ENCODE results near the gene BBS9.

Gene BBS9

DNA sequence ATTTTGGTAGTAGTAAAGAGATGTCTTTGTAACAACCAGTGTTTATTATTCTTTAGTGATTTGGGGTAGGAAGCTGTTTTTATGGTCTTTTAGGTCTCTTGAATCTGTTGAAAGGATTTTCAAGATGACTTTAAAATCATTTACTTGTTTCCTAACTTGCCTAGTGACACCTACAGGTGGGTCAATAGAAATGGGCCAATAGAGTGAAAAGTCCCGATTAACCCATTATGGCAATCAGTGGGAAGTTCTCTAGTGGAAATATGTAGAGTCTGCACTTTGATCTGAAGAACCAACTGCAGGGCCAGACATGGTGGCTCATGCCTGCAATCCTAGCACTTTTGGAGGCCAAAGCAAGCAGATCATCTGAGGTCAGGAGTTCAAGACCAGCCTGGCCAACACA is 401.3 kb downstream of the BBS9 start:
- H3K27ac ChIP-seq, result no peak overlapping the region
- H3K9me3 ChIP-seq (ENCODE audit: severe bottlenecking), result no peaks in the 10 kb centered on the region
- DNase-seq, result no peak
- TF ChIP-seq, protein P1, sequence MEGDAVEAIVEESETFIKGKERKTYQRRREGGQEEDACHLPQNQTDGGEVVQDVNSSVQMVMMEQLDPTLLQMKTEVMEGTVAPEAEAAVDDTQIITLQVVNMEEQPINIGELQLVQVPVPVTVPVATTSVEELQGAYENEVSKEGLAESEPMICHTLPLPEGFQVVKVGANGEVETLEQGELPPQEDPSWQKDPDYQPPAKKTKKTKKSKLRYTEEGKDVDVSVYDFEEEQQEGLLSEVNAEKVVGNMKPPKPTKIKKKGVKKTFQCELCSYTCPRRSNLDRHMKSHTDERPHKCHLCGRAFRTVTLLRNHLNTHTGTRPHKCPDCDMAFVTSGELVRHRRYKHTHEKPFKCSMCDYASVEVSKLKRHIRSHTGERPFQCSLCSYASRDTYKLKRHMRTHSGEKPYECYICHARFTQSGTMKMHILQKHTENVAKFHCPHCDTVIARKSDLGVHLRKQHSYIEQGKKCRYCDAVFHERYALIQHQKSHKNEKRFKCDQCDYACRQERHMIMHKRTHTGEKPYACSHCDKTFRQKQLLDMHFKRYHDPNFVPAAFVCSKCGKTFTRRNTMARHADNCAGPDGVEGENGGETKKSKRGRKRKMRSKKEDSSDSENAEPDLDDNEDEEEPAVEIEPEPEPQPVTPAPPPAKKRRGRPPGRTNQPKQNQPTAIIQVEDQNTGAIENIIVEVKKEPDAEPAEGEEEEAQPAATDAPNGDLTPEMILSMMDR (IDR thresholded peaks at IDR 0.05; ENCODE audit: low read depth, low read length), result no peak
- no peak overlapping the region for H3K4me3 ChIP-seq (ENCODE audit: low read depth, low read length)
- no peaks in the 10 kb centered on the region for H3K27me3 ChIP-seq (ENCODE audit: insufficient read depth, low read depth, severe bottlenecking)
- H3K36me3 ChIP-seq, result no peaks in the 10 kb centered on the region

DNA sequence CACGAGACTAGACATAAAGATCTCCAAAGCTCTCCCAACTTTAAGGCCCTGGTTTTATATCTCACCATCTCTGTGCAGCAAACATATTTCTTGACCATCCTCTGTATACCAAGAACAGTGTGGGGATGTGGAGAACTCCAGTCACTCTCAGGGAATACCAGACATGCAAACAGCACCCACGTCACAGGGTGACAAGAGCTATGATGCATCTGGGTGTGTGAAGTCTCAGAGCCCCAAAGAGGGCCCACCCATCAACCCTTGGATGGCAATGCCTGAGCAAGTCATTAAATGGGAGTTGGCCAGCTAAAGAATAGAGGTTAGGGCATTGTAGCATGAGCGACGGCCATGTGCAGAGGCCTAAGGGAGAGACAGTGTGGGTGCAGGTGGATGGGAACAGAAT is 402.5 kb downstream of the BBS9 start:
- DNase-seq, result no peak
- Histone ChIP-seq H3K4me3 (ENCODE audit: low read depth, low read length) (no peak overlapping the region), H3K36me3 (no peaks in the 10 kb centered on the region), H3K27ac (no peak overlapping the region), H3K9me3 (ENCODE audit: severe bottlenecking) (no peaks in the 10 kb centered on the region), H3K27me3 (ENCODE audit: insufficient read depth, low read depth, severe bottlenecking) (no peaks in the 10 kb centered on the region)
- TF ChIP-seq, protein P1 (IDR thresholded peaks at IDR 0.05; ENCODE audit: low read depth, low read length), result no peak

DNA sequence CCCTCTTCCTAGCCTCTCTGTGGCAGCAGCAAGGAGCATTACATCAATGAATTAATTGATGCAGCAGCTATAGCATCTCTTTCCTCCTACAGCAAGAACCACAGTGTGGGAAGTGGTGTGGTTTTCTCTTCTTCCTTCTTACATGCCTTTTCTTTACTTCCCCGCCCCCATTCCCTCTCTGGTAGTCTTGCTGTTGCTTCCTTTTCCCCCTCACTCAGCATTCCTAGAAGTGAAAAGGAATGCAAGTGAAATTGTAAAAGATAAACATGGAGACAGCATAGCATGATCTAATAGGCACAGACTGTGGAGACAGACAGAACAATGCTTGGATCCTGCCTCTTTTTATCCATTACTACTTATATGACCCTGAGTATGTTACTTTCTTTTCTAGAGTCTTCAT is 405.5 kb downstream of the BBS9 start:
- H3K27me3 ChIP-seq (ENCODE audit: insufficient read depth, low read depth, severe bottlenecking), result no peaks in the 10 kb centered on the region
- TF ChIP-seq, protein P1 (IDR thresholded peaks at IDR 0.05; ENCODE audit: low read depth, low read length), result no peak
- DNase-seq, result no peak
- H3K36me3 ChIP-seq, result no peaks in the 10 kb centered on the region
- no peak overlapping the region for H3K27ac ChIP-seq
- H3K9me3 ChIP-seq (ENCODE audit: severe bottlenecking), result no peaks in the 10 kb centered on the region
- no peak overlapping the region for H3K4me3 ChIP-seq (ENCODE audit: low read depth, low read length)

DNA sequence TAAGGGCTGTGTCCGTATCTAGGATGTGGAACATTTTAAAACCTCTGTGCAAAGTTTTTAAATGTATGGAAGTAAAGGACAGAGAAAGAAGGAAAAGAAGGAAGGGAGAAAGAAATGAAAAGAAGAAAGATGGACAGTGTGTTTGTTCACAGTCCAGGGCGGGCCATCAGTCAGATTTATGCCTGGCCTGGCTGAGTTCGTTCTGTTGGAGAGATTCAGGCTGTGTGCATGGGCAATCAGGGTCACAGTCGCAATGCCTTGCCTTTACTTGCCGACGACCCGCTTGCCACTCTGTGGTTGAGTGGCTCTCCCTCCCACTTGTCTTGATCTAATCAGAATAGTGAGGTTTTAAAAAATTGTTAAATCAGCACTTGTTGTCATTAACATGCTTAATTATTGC is 406.6 kb downstream of the BBS9 start:
- no peak overlapping the region for H3K27ac ChIP-seq
- no peak overlapping the region for H3K4me3 ChIP-seq (ENCODE audit: low read depth, low read length)

DNA sequence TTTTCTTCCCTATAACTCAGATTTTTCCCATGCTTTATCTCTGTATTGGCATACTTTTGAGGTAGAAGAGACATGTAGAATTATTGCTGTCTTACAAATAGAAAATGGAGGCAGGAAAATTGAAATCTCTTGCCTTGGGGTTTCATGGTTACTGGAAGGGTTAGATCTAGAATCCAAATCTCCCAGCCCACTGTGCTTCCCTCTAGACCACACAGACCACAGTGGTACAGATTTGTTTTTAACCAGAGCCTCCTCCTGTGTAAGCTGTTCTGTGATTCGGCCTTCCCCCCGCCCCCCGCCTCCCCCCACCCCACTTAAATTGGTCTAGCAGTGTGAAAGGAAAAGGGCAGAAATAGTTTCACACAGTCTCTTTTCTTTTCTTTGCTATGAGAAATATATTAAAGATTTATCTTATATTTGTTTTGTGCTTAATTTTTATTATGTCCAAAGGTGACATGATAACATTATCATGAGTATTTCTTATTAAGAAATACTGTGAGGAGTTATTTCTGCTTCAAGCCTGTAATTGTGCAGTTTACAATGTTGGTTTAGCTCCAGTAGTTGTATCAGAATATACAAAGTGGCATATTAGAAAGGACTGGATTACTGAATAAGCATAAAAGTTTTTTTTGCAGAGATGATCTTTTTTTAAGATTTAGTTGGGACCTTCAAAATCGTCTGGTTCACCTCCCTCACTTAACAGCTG is 407.2 kb downstream of the BBS9 start:
- Histone ChIP-seq H3K27ac (no peak overlapping the region), H3K9me3 (ENCODE audit: severe bottlenecking) (no peaks in the 10 kb centered on the region), H3K36me3 (no peaks in the 10 kb centered on the region), H3K4me3 (ENCODE audit: low read depth, low read length) (no peak overlapping the region), H3K27me3 (ENCODE audit: insufficient read depth, low read depth, severe bottlenecking) (no peaks in the 10 kb centered on the region)
- TF ChIP-seq, protein P1 (IDR thresholded peaks at IDR 0.05; ENCODE audit: low read depth, low read length), result no peak
- DNase-seq, result no peak

More for the DNA sequence above, 406.6 kb downstream of the BBS9 start:
- Histone ChIP-seq H3K9me3 (ENCODE audit: severe bottlenecking) (no peaks in the 10 kb centered on the region), H3K36me3 (no peaks in the 10 kb centered on the region), H3K27me3 (ENCODE audit: insufficient read depth, low read depth, severe bottlenecking) (no peaks in the 10 kb centered on the region)
- TF ChIP-seq, protein P1 (IDR thresholded peaks at IDR 0.05; ENCODE audit: low read depth, low read length), result no peak
- no peak for DNase-seq

DNA sequence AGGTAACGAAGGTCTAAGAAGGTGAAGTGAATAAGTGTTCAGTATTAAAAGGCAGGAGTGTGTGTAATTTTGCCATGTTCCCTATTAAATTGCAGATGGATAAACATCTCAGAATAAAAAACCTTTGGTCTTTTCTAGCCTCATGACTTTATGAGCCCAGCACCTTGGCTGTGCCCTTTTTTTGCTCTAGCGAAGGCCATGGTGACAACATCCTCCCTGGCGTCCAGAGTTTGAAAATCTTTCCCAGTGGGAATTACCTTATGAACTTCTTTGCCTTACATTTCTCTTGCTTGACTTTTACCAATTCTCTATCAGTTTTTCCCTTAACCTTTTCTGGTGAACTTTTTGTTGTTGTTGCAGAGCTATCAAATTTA is 407.7 kb downstream of the BBS9 start:
- TF ChIP-seq, protein P1 (IDR thresholded peaks at IDR 0.05; ENCODE audit: low read depth, low read length), result no peak
- no peaks in the 10 kb centered on the region for H3K9me3 ChIP-seq (ENCODE audit: severe bottlenecking)
- no peak for DNase-seq
- H3K27ac ChIP-seq, result no peak overlapping the region
- no peak overlapping the region for H3K4me3 ChIP-seq (ENCODE audit: low read depth, low read length)
- H3K27me3 ChIP-seq (ENCODE audit: insufficient read depth, low read depth, severe bottlenecking), result no peaks in the 10 kb centered on the region
- H3K36me3 ChIP-seq, result no peaks in the 10 kb centered on the region
